Measurements from ENCODE around the gene SGK2.
"Not testable (repeated sequence)": the region's sequence is repeated elsewhere in the genome, so short reads cannot be mapped to it uniquely, and the experiment has no call there.

The SGK2 gene

GRCh38 chr20:43563991-43564390 is 5.2 kb downstream of the SGK2 start:
- DNase-seq (ENCODE audit: low spot score) = no peak

- DNase-seq (ENCODE audit: low spot score) = peak; percentile 19
These were observed 5.6 kb downstream of the SGK2 start for GRCh38 chr20:43564455-43564854.

- DNase-seq (ENCODE audit: low spot score) = peak; percentile 86
These were observed 6.3 kb downstream of the SGK2 start for GRCh38 chr20:43564993-43565757.

DNA sequence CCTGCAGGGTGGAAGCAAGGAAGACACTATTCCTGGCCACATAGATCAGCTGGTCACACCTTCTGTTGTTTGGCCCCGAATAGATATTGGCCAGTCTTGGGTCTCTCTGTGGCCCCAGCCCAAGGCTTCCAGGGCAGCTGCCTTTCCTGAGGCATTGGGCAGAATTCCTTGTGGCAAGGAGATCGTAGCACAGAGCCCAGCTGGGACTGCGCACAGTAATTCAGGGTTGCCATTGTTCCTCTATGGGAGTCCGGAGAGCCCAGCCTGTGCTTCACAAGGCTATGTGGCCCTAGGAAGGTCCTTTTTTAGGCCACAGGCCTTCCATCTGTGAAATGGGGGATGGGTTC is 6.9 kb downstream of the SGK2 start:
- peak; percentile 20 for DNase-seq (ENCODE audit: low spot score)

DNA sequence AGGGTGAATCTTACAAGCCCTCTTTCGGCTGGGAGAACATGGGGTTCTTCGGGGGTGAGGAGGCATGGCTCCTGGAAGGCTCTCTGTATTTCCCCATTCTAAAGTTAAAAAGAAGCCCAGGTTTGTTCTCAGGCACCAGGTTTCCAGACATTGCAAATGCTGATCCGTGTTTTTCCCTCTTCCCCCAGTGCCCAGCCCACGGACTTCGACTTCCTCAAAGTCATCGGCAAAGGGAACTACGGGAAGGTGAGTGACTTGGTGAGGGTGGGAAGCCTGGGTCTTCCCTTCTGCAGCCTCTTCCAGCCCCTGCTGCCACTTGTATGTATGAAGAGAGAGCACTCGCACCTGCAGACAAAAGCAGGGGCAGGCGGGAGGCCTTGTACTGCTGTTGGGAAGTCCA is 8.7 kb downstream of the SGK2 start:
- no peak for DNase-seq (ENCODE audit: low spot score)

DNA sequence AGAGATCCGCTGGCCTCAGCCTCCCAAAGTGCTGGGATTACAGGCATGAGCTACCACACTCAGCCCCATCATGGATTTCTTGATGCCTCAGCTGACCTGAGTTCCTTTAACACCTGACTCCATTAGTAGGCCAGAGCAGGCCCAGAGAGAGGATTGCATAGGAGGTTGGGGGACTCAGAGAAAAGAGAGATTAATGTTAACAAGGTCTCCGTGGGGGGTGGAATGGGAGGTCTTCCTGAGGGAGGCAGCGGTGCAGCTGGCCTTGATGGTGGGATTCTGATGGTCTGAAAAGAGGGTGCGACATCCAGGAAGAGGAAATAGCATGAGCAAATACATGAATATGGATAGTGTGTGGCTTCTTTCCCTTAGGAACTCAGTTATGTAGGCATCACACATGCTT is 9.9 kb downstream of the SGK2 start:
- no peak for DNase-seq (ENCODE audit: low spot score)

DNA sequence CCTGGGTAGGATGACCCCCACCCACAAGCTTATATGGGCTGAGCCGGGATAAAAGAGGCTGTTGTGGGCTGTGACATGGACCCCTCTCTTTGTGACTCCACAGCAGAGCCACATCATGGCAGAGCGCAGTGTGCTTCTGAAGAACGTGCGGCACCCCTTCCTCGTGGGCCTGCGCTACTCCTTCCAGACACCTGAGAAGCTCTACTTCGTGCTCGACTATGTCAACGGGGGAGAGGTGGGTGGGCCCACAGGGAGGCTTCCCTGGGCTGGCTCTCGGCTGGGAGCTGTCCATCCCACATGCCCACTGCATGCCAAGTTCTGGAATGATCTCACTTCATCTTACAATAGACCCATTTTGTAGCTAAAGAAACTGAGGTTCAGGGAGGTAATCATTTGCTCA is 10.5 kb downstream of the SGK2 start:
- DNase-seq (ENCODE audit: low spot score) = no peak

DNA sequence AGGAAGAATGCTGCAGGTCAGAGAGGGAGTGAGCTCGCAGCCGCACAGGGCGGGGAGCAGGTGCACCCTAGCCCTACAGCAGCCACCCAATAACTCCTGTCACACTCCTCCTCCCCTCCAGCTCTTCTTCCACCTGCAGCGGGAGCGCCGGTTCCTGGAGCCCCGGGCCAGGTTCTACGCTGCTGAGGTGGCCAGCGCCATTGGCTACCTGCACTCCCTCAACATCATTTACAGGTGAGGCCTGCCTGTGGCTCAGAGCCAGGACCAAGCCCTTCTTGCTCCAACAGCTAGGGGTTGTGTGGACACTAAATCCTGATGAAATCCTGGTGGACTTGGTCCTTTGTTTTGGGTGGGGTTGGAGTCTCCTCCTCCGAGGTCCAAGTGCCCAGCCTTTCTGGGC is 11.7 kb downstream of the SGK2 start:
- no peak for DNase-seq (ENCODE audit: low spot score)

DNA sequence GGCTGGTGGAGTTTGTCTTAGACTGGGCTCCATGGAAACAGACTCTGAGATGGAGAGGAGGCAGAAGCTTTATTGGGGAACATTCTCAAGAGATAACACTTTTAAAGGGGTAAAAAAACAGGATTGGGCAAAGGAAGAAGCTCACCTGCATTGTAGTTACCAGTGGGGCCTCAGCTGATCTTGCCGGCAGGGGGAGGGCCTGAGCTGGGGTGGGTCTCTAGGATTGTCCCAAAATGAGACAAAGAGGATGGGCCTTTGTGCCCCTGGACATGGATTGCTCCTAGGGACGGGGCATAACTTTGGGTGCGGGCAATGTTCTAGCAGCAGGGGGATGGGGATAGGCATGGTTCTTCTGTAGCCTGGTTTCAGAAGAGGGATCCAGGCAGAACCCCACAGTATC is 12.5 kb downstream of the SGK2 start:
- DNase-seq (ENCODE audit: low spot score) = no peak

DNA sequence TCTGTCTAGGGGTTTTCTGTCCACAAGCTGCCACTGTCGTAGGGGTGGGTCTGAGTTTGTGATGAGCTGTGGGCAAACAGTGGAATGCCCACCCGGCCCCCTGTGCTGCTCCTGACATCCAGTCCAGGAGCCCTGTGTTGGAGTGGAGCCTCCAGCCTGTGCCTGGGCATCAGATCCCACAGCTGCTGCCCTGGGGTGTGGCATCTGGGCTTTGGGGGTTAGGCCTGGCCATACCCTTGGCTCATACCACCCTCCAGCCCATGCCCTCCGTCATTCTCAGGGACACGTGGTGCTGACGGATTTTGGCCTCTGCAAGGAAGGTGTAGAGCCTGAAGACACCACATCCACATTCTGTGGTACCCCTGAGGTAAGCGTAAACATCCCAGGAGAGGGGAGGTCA is 12.9 kb downstream of the SGK2 start:
- DNase-seq (ENCODE audit: low spot score) = no peak

DNA sequence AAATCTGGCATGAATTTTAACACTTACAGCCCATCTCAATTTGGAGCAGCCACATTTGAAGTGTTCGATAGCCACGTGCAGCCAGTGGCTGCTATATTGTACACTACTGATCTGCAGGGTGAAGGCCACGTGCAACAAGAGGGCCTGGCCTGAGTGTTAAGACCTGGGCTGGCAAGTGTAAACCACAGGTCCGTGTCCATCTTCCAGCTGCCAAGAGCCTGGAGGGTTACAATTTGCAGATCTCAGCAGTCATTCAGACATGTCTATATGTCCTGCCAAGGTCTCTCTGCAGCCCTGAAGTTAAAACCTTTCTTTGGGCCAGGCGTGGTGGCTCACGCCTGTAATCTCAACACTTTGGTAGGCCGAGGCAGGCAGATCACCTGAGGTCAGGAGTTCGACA is 14.1 kb downstream of the SGK2 start:
- DNase-seq (ENCODE audit: low spot score) = no peak

GRCh38 chr20:43576108-43576507 is 17.3 kb downstream of the SGK2 start:
- DNase-seq (ENCODE audit: low spot score) = no peak

DNA sequence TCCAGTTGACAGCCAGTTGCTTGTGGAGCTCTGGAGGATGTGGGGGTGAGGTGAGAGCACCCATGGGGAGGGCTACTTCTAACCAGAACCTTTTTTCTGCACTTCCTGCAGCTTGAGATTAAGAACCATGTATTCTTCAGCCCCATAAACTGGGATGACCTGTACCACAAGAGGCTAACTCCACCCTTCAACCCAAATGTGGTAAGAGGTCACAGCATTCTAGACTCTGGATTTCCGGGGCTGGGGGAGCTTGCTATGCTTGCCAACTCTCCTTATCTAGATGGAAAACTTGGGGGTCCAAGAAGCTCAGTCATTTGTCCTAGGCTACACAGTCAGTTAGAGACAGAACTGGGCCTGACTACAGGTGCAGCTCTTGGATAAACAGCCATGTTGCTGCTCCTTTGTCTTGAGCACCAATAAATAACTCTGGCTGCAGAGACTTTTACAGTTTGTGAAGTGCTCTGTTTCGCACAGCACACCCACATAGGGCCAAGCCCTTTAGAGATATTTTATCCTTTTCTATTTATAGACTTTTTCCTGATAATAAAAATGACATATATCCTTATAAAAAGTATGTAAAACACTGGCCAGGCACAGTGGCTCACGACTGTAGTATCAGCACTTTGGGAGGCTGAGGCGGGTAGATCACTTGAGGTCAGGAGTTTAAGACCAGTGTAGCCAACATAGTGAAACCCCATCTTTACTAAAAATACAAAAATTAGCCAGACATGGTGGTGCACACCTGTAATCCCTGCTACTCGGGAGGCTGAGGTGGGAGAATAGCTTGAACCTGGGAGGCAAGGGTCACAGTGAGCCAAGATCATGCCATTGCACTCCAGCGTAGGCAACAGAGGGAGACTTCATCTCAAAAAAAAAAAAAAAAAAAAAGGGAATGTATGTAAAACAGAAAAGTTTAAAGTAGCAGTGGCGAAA is 21.3 kb downstream of the SGK2 start:
- no peak for DNase-seq (ENCODE audit: low spot score)

DNA sequence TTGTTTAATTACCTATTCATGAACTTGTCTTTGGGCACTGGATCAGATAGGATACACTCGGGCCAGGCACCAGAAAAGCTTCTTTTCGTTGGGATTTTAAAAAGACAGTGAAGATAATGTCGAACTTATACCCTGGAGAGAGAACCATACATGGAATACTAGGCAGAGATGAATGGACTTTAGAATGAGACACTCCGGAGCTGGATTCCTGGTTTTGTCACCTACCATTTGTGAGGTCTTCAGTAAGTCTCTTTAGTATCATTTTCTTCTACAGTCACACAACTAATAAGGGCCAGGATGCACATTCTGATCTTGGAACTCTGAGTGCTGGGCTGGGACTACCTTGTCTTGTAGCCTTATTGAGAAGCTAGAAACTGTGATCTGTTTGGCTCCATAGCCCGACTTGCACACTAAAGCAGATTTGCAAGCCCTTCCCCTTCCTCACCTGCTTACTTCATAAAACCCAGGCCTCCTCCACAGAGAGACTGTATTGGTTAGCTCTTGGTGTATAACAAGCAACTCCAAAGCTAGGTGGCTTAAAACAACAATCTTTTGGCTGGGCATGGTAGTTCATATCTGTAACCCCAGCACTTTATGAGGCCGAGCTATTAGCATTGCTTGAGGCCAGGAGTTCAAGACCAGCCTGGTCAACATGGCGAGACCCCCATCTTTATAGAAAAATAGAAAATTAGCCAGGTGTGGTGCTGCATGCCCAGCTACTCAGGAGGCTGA is 24.5 kb downstream of the SGK2 start:
- DNase-seq (ENCODE audit: low spot score) = no peak

- DNase-seq (ENCODE audit: low spot score) = peak; percentile 88
These were observed 25.2 kb downstream of the SGK2 start for GRCh38 chr20:43583982-43584432.

GRCh38 chr20:43584448-43585136 is 25.8 kb downstream of the SGK2 start:
- no peak for DNase-seq (ENCODE audit: low spot score)

- no peak for DNase-seq (ENCODE audit: low spot score)
These were observed 27.8 kb downstream of the SGK2 start for GRCh38 chr20:43586641-43587040.

DNA sequence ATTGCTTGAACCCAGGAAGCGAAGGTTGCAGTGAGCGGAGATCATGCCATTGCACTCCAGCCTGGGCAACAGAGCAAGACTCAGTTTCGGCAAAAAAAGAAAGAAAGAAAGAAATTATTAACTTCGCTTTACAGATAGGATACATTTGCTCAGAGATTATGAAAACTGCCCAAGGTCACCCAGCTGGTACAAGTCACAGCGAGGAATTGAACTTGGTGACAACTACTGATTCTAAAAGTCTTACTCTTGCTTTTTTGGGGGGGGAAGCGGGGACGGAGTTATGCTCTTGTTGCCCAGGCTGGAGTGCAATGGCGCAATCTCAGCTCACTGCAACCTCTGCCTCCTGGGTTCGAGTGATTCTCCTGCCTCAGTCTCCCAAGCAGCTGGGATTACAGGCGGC is 29.7 kb downstream of the SGK2 start:
- not testable (repeated sequence) for DNase-seq (ENCODE audit: low spot score)

DNA sequence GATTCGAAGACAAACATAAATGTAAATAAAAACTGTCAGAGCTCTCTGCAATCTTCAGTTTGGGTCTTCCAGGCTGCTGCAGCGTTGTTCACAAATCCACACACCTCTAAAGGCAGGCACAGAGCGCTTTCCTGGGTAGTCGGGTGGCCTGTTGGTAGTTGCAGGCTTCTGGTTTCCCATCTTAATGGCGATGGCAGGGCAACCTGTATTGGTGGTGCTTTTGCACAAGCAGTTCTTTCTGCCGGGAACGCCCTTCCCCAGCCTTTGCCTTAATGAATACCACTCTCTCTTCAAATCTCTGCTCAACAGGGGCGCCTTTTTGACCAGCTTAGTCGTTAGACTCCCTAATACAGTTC is 31.2 kb downstream of the SGK2 start:
- peak; percentile 26 for DNase-seq (ENCODE audit: low spot score)

DNA sequence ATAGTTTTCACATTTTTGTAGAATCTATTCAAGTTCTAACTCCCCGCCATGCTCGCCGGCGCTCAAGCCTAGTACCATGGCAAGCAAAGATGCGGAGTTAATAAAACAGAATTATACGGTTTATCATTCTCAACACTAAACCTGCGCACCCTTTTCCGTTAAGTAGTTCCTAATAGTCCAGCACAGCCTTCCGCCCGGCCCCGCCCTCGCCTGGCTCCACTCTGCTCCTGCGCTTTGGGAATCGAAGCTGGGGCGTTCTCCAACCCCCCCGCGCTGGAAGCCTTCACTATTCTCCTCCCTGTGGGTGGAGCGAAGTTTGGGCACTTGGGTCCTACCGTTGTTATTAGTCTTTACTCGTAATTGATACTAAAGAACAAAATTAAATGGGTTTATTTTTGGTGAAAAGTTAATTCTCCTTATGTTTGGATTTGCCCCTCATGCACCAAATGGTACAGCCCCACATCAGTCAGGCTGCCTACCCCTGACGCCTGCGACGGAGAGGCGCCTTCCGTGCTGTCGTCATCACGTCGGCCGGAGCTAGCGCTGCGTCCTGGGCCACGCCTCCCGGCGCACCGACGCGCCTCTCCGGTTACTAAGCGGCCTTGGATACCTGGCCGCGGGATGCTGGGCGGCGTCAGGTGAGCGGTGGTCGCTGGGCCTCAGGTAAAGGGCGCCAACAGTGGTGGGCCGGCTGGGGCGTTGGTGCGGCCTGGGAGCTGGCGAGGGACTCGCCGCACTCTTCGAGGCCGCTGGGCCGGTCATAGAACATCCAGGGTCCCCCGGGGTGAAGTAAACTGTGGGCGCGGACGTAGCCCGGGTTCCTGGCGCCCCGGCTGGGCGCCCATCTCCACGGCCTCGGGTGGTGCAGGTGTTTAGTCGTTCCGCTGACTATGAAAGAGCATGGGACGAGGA is 31.8 kb downstream of the SGK2 start, which contains the start of gene IFT52:
TSS of gene IFT52 (plus strand) at position 546 of the 912 bp plus-strand sequence. CDS start 3,762 bp downstream, outside the sequence.
- DNase-seq (ENCODE audit: low spot score) = peak; percentile 98

DNA sequence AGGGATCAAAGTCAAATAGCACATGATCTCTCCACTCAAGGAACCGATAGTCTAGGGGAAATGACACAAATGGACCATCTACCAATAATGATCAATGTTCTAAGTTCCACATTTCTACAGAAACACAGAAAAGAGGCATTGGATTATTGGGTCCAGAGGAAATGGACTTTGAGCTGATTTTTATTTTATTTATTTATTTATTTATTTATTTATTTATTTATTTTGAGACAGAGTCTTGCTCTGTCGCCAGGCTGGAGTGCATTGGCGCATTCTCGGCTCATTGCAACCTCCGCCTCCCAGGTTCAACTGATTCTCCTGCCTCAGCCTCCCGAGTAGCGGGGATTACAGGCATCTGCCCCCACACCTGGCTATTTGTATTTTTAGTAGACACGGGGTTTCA is 43.1 kb downstream of the SGK2 start:
- DNase-seq (ENCODE audit: low spot score) = not testable (repeated sequence)

Data from Ammon's horn (tissue), 1 donor.